ENCODE data around the gene CLEC12A. TPM values are rescaled to one million over a fixed set of nuclear protein-coding genes. Genes with fewer than 3 reads are reported as not detected.

CLEC12A gene
- total and polyA plus RNA-seq, 5 donors from 2014 or later, result 0.27 to 1.0 TPM; not detected in 3

Other genes with a start within 250 kb of the CLEC12A start
- 0.84 TPM for gene CLECL1, start 238.3 kb upstream of the CLEC12A start, total RNA-seq
- not detected for gene CLECL1, start 238.3 kb upstream of the CLEC12A start, polyA plus RNA-seq
- 1,130 TPM for gene CD69, start 210.5 kb upstream of the CLEC12A start, total RNA-seq
- gene CD69, start 210.5 kb upstream of the CLEC12A start, polyA plus RNA-seq, result 100 to 1,000 TPM; 189 to 259 (median 222) TPM
- not detected for gene KLRF1, start 143.9 kb upstream of the CLEC12A start, total RNA-seq
- under 1 TPM; 0.49 to 0.78 (median 0.71) TPM for gene KLRF1, start 143.9 kb upstream of the CLEC12A start, polyA plus RNA-seq
- gene CLEC2B, start 102.1 kb upstream of the CLEC12A start, total RNA-seq, result 90.8 TPM
- gene CLEC2B, start 102.1 kb upstream of the CLEC12A start, polyA plus RNA-seq, result 10 to 100 TPM; 32.8 to 55.3 (median 45.7) TPM
- not detected for gene KLRF2, start 89.9 kb upstream of the CLEC12A start, total RNA-seq
- gene KLRF2, start 89.9 kb upstream of the CLEC12A start, polyA plus RNA-seq, result not detected
- not detected for gene CLEC2A, start 39.0 kb upstream of the CLEC12A start, total RNA-seq
- gene CLEC2A, start 39.0 kb upstream of the CLEC12A start, polyA plus RNA-seq, result not detected
- 2.6 TPM for gene CLEC1B, start 27.7 kb downstream of the CLEC12A start, total RNA-seq
- not detected for gene CLEC1B, start 27.7 kb downstream of the CLEC12A start, polyA plus RNA-seq
- not detected for gene CLEC12B, start 39.2 kb downstream of the CLEC12A start, total RNA-seq
- not detected for gene CLEC12B, start 39.2 kb downstream of the CLEC12A start, polyA plus RNA-seq
- not detected for gene CLEC9A, start 59.3 kb downstream of the CLEC12A start, total RNA-seq
- gene CLEC9A, start 59.3 kb downstream of the CLEC12A start, polyA plus RNA-seq, result not detected
- not detected for gene CLEC1A, start 127.6 kb downstream of the CLEC12A start, total RNA-seq
- not detected for gene CLEC1A, start 127.6 kb downstream of the CLEC12A start, polyA plus RNA-seq
- gene CLEC7A, start 158.8 kb downstream of the CLEC12A start, total RNA-seq, result 0.76 TPM
- gene CLEC7A, start 158.8 kb downstream of the CLEC12A start, polyA plus RNA-seq, result under 1 TPM in 2 of 4 donors, not detected in 2; 0.40 to 0.88 TPM
- gene OLR1, start 200.7 kb downstream of the CLEC12A start, total RNA-seq, result not detected
- not detected for gene OLR1, start 200.7 kb downstream of the CLEC12A start, polyA plus RNA-seq
- not detected for gene TMEM52B, start 207.6 kb downstream of the CLEC12A start, total RNA-seq
- gene TMEM52B, start 207.6 kb downstream of the CLEC12A start, polyA plus RNA-seq, result not detected
- 170 TPM for gene GABARAPL1, start 241.5 kb downstream of the CLEC12A start, total RNA-seq
- 10 to 100 TPM; 19.4 to 21.8 (median 19.7) TPM for gene GABARAPL1, start 241.5 kb downstream of the CLEC12A start, polyA plus RNA-seq